GM21529 (cell line): ENCODE data around the gene AIG1.

Source experiments
- ATAC-seq: cut with Tn5 transposase; IDR thresholded peaks from one replicate; pipeline ENCODE4 v1.9.1; 2021; ENCODE audit not compliant: unreplicated experiment

The AIG1 gene

DNA sequence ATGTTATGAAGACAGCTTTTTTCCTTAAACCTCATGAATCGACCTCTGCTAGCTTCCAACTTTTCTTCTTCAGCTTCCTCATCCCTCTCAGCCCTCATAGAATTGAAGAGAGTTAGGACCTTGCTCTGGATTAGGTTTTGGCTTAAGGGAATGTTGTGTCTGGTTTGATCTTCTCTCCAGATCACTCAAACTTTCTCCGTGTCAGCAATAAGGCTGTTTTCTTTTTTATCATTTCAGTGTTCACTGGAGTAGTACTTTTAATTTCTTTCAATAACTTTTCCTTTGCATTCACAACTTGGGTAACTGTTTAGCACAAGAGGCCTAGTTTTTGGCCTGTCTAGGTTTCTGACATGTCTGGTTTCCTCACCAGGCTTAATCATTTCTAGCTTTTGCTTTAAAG, 32.6 kb downstream of the AIG1 start:
- ATAC-seq: no peak

DNA sequence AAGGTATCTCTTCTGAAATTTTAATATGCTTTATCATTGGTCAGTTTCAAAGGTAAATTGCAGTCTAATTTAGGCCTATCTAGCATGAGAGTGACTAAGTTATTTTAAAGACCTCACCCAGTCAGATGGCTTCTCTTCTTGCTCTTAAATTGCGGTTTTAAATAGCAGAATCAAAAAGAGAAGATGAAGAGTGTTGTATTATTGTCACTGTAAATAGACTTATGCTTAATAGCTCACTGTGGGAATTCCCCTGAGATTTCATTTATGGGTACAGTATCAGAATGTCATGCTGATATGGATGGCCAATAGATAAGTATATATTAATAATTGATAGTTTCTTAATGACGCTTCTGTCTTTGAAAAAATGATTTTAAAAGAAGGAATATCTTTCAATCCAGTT, 35.7 kb downstream of the AIG1 start:
- ATAC-seq: no peak

DNA sequence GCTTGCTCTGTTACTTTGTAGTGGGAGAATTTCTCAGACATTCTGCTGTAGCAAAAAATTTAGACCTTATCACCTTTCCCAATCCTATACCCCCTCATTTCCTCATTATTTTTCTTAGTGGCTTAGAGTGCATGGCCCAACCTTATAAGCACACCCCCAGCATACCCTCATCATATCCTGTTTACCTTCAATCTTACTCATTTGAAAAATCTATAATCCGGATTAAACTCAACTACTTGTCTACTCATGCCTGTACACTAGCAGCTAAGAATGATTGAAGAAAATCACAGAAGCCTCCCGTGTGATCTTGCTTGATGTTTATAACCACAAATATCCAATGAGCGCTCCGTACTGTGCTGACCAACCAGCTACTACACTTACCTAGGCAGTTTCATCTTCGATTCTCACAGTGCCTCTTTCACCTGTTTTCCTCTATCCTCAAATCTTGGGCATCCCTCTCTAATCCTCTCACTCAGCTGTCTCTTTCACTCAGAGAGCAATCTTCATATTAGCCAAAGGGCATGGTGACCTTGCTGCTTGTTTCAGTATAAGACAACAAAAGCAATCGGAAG, 36.6 kb downstream of the AIG1 start:
- ATAC-seq: peak; percentile 4

DNA sequence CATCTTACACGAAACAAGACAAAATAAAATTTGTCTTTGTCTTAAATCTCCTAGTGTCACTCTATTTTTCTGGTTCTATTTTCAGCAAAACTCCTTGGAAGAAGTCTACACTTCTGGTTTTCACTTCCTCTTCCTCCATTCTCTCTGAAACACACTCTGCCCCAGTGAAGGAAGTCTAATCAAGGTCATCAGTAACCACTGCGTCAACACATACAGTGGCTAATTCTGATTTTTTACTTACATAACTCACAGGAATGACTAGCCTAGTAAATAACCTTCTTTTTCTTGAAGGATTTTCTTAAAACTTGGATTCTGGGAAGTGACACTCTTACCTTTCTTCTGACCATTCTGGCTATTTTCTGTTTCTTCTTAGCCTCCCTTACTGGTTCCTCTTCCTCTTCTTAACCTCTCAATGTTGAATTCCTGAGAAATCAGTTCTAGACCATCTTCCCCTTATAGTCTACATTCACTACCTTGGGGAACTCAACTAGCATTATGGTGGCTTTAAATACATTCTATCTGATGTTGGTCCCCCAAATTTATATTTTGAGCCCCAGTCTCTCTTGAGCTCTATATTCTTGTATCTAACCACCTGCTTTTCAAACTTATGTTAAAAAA, 37.5 kb downstream of the AIG1 start:
- peak; percentile 95 for ATAC-seq

DNA sequence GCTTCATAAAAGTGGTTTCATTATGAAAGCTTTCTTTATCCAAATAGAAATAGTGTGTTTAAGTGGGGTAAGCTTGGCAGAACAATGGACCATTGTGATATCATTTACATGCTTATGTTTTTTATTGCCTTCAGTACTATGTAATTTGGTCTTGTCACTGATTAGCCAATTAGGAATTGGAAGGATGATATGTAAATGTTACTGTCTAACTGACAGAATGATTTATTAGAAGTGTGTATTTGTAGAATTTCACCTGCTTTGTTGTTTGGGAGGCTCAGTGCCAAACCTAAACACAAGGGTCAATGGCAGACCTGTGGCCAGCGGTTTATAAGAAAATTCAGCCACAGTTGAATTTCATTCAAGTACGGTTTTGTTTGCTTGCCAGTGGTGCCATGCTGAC, 39.0 kb downstream of the AIG1 start:
- ATAC-seq: no peak

DNA sequence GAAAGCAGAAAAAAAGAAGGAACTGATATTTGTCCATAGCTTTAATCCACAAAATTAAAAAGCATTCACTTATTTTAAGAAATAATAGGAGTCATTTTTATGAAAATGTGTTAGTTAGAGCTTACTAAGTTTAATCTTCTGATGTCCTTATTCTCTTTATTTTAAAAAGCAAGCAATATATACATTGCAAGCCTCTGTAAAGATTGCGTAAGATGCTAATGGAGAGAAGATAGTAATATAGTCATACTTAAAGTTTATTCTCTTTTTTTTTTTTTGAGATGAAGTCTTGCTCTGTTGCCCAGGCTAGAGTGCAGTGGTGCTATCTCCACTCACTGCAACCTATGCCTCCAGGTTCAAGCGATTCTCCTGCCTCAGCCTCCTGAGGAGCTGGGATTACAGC, 39.7 kb downstream of the AIG1 start:
- ATAC-seq: no peak

DNA sequence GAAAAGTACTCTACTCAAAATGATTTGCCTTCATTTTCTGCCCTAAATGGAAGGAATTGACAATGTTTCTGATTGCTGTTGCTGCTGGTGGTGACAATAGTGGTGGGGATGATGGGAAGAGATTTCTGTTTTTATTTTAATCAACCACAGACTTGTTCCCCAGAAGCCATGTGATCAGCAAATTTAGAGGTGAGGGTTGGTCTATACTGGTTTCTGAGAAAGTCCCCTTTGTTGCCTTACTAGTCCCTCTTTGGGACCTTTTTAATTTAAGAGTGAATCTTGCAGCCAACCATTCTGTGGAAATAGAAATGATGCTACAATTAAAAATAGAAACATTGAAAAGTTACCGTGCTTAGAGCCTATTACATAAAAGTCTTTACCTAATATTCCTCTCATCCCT, 43.2 kb downstream of the AIG1 start:
- ATAC-seq: no peak

DNA sequence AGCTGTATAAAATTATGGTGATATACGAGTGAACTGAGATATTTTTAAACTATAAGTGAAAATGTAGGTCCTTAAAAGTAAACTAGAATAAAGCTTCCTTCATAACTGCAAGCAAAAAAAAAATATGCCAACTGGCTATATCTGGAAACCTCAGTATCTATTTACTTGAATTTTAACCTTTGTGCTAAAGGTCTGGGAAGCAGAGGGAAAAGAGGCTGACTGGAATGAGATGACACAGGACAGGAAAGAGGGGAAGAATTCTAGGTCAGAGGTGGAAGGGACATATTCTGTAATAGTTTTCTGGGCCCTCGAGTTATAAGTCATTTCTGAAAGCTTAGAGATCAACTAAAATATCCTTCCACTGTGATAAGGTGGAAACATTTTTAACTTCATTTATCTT, 46.8 kb downstream of the AIG1 start:
- ATAC-seq: no peak

DNA sequence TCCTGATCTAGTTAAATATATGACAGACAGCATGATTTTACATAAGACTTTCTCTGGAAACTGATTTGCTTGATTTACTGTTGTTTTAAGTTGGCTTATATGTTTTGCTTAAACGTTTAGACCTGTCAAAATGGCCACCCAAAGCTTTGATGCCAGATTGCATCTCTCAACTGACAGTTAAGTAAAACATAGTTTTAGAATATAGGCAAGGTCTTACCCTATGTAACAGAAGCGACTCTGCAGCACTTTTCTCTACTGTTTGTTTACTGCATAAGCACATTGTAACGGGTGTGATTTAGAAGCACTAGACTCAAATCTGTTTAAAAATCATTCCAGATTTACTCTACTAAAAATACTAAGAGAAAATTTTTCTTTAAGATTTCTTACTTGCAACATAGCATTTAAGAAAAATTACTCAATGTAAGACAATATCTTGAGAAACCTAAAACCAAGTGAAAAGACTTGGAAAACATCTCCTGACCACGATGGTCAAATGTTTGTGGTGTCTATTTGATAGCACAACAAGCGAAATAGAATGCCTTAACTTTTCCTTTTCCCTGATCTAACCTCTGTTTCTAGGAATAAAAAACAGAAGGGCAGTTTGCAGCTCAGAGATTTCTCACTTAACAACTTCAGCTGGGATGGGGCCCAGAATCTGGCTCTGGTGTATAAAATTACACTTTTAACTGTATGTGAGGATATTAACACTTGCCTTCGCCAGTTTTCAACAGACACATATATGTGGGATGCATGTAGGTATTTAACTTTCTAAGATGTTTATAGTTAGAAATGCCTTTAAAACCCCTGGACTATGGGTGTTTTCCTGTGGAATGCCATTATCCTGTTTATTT, 47.4 kb downstream of the AIG1 start:
- ATAC-seq: no peak

DNA sequence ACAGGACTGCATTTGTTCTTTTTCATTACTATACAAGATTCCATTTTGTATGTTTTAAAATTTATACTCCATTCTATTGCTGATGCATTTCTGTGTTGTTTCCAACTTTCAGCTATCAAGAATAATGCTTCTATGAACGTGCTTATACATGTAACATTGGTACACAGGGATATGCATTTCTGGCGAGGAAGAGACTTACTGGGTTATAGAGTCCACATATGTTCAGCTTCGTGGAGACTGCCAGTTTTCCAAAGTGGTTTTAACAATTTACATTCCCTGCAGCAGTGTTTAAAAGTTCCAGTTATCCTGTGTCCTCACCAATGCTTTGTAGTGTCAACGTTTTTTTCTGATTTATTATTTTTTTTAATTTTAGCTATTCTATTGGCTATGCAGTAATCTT, 48.5 kb downstream of the AIG1 start:
- ATAC-seq: no peak

DNA sequence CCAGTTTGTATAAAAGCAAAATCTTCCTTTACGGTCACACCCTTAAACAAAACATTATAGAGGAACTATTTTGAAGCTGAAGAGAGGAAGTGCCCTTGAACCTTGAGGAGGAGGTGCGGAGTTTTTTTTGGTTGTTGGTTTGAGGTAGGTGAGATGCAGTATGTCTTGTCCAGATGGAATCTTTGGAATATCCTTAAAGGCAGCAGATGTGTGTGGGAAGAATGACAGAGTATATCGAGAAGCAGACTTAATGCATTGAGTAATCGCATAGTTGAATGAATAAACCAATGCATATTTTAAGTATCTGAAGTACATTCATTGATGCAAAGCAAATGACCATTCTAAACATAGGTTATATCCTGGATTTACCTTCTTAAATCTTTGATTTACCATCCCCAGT, 49.9 kb downstream of the AIG1 start:
- ATAC-seq: no peak

DNA sequence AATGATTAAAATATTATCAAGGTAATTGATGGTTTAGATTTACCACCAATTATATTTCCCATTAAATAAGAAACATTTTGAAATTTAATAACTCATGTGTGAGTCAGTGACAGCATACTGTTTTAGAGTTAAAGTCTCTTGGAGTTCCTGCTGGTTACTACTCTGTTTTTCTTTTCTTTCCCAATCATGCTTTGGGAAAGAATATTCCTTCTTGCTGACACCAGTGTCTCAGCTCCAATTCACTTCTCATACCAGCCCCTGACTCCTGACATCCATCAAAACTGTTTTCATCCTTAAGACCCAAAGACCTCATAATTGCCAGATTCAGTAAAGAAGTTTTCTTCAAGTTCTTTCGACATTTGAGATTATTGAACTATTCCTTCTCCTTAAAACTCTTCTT, 50.3 kb downstream of the AIG1 start:
- ATAC-seq: no peak

DNA sequence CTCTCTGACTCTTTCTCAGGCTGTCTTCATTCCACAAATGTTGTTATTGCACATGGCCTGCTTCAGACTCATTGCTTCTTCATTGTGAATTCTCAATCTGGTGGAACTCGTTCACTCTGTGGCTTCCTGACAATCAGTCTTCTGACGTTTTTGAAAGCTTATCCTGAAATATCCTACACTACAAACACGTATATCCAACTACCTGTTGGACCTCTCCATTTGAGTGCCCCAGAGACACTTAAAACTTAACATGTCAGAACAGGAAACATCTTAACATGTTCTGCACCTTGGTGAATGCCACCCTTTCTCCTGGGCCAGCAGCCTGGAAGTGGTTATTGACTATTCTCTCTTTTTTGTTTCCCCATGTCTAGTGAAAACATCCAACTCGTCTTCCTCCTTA, 50.8 kb downstream of the AIG1 start:
- no peak for ATAC-seq

DNA sequence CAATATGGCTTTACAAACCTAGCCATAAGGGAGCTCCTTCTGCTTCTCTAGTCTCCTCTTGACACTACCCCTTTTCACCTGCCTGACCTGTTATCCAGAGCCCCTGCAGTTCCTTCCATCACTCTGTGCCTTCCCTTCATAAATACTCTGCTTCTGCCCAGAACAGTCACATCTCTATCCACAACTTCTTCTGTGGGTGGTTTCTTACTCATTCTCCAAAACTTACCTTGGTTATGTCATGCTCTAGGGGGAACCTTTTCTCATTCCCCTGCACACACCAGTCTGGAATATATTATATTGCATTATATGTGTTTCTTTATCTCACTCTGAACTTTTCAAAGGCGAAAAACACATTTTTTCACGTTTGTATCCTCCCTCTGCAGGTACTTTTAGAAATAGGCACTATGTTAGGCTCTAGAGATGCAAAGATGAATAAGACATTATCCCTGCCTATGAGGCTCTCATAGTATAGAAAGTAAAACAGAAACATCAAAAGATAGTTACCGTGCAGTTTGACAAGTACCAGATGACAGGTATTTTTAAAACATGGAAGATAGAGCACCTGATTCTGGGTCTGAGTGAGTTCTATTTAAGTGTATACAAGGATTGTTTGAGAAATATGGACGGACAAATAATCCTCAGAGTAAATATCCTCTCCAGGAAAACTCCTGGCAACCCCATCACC, 51.5 kb downstream of the AIG1 start:
- ATAC-seq: peak; percentile 78

DNA sequence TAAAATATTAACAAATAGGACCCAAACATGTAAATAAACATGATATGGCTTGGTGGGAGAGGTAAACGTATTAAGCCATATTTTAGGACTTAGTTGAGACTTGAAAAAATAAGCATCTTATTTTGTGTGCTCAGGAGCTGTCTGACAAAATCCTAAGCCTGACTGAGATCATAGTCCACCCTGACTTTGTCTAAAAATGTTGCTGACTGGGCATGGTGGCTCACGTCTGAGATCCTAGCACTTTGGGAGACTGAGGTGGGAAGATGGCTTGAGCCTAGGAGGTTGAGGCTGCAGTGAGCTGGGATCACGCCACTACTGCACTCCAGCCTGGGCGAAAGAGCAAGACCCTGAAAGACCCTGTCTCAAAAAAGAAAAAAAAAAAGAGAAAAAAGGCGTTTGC, 52.1 kb downstream of the AIG1 start:
- no peak for ATAC-seq

DNA sequence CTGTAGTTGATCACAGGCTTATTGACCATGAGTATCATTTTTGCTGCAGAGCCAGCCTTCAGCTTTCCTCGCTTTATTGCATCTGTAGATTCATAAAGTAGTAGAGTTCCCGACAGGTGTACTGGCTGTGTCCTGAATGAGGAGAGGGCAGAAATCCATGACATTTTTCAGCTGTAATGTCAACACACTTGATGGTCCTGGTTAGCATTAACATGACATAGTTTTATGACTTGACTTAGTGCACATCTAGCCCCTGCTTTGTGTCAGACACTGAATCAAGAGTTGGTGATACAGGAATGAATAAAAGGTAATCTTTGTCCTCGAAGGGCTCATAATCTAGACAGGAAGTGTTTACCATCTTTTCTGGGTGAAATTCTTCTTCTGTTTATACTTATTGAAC, 55.0 kb downstream of the AIG1 start:
- ATAC-seq: no peak

DNA sequence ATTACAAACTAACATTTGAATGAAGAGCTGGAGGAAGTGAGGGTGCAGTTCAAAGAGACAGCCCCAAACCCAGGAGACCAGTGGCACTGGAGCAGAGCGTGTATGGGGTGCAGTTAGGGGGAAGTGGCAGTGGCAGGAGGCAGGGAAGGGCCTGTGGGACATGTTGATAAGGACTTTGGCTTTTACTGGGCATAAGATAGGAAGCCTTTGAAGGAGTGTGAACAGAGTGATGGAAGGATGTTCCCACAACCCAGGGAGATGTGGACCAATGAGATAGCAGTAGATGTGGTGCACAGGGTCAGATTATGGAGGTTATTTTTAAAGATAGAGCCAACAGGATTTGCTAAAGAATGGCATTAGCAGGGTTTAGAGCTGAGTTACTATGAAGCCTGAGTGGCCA, 56.4 kb downstream of the AIG1 start:
- no peak for ATAC-seq

DNA sequence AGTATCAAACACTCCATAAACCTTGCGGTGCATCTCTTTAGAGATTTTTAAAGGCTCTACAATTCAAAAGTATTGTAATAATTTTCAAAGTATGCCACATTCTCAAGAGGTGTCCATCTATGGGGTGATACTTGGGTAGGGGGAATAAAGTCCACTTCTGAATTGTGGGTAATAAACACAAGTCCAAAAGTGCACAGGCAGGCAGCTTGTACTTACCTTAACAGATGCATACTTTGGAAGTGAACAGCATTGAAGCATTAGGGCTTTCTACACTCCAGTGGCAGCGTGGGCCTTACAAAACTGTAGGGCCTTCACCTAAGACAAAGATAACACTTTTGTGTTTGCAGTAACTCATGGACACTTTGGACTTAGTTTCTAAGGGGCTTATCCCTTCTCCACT, 58.6 kb downstream of the AIG1 start:
- ATAC-seq: no peak

DNA sequence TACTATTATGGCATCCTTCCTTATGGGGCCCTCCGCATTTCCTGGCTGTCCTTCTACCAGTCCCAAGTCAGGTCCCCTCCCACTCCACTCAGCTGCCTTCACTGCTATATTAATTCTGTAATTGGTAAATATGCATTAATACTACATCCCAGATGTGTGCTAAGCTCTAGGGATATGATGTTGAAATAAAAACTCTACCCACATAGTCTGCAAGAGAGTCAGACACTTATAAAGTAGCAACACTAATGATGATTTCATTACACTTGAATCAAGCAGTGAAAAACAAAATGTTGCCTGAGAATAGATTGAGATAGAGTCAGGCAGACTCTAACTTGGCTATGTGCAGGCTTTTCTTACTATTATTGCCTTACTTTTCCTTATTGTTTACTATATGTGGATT, 62.4 kb downstream of the AIG1 start:
- no peak for ATAC-seq

DNA sequence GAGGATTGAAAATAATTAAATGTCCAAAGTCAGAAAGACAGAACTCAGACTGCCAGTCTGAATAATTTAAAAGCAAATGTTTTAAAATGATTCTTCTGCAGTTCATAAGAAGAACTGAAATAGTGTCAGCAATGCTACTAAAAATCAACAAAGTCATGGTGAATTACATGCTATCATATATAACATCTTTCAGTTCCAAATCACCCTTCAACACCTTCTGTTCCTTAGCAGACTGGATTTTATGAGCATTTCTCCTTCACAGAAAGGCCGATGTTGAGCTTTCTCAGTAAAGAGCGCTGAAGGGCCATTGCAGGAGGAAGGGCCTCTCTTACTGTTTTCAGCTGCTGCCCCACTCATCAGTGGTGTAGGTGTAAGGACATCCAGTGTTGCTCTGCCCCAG, 63.3 kb downstream of the AIG1 start:
- no peak for ATAC-seq

DNA sequence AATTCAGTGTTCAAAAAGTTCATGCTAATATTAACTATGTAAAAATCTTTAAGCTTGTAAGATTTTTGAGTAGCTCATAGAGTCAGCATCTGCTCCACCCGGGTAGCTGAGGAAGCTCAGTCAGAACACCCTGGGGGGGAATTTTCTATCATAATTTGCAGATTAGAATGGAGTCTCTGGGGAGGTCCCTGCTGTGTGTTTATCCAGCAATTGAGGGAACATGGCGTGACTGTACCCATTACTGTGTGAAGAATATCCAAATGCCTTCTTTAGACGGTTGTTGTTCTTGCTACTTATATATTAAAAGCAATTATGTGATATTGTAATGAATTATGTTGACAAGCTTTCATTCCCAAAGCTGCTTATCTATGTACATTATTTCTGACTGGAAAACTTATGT, 64.8 kb downstream of the AIG1 start:
- no peak for ATAC-seq
